GM12872 (cell line): Measurements from ENCODE around the gene L3HYPDH.

Experiments
- TF ChIP-seq, protein P1 (sequence below): IDR thresholded peaks from 3 replicates; pipeline ENCODE4 v1.5.1; 2011; ENCODE audit warnings: low read depth, mild to moderate bottlenecking, low read length, moderate library complexity; ENCODE audit not compliant: insufficient read depth

L3HYPDH gene

DNA sequence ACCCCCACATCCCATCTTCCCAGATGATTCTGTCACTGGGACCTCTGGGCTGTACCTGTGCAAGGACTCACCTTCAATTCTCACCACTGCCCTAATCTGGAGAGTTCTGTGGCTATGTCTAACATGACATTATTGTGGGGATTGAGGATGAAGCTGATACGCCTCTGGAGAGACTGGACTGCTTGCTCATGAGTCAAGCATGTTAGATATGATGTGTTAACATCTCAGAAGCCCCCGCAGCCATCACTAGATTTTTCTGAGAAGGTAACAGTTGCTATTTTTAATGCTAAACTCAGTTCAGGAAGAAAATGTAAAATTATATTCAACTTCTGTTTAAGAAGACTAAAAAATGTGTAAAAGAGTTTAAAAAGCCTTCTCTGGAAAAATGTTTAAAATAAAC is 25.8 kb upstream of the L3HYPDH start:
- TF ChIP-seq, protein P1, sequence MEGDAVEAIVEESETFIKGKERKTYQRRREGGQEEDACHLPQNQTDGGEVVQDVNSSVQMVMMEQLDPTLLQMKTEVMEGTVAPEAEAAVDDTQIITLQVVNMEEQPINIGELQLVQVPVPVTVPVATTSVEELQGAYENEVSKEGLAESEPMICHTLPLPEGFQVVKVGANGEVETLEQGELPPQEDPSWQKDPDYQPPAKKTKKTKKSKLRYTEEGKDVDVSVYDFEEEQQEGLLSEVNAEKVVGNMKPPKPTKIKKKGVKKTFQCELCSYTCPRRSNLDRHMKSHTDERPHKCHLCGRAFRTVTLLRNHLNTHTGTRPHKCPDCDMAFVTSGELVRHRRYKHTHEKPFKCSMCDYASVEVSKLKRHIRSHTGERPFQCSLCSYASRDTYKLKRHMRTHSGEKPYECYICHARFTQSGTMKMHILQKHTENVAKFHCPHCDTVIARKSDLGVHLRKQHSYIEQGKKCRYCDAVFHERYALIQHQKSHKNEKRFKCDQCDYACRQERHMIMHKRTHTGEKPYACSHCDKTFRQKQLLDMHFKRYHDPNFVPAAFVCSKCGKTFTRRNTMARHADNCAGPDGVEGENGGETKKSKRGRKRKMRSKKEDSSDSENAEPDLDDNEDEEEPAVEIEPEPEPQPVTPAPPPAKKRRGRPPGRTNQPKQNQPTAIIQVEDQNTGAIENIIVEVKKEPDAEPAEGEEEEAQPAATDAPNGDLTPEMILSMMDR = no peak

DNA sequence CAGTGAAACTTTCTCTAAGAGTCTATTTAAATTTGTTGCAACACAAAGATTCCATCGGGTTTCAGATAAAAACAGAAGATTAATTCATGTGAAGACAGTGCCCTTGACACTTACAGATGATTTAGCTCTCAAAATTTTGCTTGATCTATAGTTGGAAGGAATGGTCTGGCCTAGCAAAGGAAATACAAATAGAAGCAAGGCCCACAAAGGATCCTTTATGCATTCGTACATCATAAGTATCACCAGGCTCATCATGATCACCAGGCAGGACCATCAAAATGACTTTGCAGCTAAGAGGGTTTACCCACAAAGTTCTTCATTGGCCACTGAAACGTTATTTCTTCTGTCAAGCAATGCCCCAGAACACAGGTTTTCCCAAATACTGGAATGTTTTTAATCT is 24.9 kb upstream of the L3HYPDH start:
- TF ChIP-seq, protein P1 = no peak

DNA sequence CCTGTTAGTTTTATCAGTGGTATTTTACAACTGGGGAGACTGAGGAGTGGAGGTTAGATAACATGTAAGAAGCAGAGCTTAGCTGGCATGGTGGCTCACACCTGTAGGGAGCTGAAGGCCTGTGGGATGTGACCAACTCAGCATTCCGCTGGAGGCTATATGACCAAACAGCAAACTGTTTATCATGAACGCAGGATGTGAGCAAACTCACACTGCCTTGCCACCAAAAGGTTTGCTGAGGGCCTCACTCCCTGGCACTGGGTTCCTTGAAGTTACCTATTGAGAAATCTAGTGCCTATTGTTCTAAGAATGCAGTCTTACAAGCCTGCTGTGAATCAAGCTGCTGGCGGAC is 23.5 kb upstream of the L3HYPDH start:
- TF ChIP-seq, protein P1 = no peak

DNA sequence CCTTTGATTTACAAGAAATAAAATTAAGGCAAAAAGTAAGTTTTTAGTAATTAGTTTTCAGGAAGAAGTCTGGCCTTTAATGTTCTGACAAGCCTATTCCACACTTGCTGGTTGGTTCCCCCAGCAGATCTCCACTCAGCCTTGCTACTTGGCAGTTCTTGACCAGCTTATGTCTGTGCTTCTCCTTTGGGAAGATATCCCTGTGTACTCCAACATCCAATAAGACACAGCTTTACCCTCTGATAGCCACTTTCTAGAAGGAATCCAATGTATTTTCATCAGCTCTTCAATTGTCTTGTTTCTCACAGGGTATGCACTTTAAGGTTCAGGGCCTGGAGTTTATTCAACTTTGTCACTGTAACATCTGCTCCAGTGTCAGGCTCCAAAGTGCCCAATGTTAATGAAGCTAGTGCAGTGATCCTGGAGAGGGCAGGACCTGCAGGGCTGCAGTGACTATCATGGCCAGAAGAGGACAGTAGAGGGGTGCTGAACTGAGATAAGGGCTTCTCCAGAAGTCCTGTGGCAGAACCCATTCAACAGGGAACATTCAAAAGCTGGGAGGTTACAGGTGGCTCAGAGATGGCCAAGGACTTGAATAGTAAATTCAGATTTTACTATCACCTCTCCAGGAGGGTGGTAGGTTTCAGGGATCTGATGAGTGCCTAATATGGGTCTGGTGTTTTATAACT is 23.0 kb upstream of the L3HYPDH start:
- TF ChIP-seq, protein P1 = peak; percentile 97

DNA sequence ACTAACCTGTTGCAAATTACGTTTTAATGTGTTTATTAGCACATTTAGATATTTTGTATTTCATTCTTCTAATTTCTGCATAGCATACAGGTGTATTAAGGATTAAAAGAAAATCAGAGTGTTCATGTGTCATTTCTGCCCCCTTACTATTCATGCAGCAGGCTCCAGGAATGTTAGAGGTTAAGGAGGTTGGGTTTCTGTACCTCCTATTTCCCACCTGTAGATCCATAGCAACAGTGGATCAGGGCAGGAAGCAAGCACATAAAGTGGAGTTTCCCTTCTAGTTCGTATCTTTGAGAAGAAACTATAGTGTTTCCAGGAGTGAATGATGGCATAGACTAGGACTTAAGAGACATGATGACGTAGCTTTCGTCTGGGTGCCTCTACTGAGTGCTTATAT is 19.0 kb upstream of the L3HYPDH start:
- TF ChIP-seq, protein P1 = no peak

DNA sequence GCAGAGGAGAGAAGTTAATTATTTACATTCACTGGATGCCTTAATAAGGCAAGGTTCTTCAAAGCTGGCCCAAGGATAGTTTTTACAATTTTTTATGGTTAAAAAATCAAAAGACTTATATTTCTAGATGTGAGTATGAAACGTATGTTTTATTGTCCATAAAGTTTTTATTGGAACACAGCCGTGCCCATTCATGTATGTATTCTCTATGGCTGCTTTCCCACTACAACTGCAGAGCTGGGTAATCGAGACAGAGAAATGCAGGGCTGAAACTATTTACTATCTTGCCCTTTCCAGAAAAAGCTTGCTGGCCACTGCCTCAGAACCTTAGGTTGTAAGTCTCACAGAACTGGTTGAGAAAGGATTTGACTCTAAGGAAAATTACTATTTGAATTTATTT is 16.5 kb upstream of the L3HYPDH start:
- TF ChIP-seq, protein P1 = no peak

DNA sequence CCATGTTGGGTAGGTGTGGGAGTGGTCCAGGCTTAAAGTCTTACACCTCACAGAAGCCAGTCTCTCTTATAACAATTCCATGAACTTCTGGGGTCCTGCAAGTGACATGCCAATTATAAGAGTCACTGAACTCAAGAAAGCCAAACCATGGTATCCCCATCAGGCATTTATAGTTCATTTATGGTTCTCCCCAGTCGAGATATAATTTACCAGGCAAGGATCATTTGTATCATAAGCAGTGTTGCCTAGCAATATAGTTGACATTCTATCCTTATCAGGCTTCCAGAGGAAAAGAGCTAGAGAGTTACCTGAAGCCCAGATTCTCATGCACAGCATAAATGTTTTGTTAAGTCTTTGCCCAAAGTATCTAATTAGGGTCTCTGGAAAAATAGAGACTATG is 8.2 kb upstream of the L3HYPDH start:
- TF ChIP-seq, protein P1 = no peak
